OCI-LY7 (cell line): ENCODE results near the gene G6PC1.

Source experiments
- CTCF ChIP-seq: fragments of 200-600 bp; sonication (generic); conservative IDR thresholded peaks from 2 replicates; pipeline ENCODE4 v1.5.1; 2014; ENCODE audit warnings: mild to moderate bottlenecking, antibody characterized with exemption, low read length, moderate library complexity, mixed read lengths
- EZH2phosphoT487 ChIP-seq: fragments of 200-600 bp; sonication (generic); IDR thresholded peaks from 2 replicates; pipeline ENCODE4 v1.6.1; 2018; ENCODE audit warnings: low read depth, borderline replicate concordance, mild to moderate bottlenecking, mixed run types, antibody characterized with exemption, low read length, moderate library complexity, mixed read lengths

DNA sequence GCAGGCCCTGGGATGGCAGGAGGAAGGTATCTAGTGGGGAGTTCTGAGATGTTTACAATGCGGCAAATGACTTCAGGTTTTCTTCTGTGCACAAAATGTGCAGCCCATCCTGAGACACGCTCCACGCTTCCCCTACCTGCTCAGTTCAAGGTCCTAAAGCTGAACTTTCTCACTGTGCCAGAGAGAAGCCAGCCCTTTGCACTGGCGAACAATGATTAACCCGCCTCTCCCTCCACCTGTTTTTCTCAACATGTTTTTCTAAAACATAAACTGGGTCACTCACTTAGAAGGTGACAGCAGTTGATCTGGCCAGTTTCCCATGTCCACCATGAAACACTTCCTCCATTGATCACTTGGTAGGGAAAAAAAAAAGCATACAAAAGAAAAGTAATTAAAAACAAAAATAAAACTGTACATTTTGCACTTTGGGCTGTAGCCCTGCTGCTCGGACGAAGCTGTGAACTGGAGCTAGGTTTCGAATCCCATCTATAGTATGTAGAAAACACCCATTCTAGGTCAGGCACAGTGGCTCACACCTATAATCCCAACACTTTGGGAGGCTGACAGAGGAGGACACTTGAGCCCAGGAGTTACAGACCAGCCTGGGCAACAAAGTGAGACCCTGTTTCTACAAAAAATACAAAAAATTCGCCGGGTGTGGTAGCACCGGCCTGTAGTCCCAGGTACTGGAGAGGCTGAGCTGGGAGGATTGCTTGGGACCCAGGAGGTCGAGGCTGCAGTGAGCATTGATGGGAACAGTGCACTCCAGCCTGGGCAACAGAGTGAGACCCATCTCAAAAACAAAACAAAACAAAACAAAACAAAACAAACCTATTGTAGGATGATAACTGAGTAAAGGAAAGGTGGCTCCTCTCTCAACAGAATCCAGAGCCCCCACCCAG lies 6.1 kb upstream of the G6PC1 start:
- no peak for TF ChIP-seq CTCF
- no peak for TF ChIP-seq EZH2phosphoT487
